Measurements from ENCODE around the gene MTSS2.

The MTSS2 gene

DNA sequence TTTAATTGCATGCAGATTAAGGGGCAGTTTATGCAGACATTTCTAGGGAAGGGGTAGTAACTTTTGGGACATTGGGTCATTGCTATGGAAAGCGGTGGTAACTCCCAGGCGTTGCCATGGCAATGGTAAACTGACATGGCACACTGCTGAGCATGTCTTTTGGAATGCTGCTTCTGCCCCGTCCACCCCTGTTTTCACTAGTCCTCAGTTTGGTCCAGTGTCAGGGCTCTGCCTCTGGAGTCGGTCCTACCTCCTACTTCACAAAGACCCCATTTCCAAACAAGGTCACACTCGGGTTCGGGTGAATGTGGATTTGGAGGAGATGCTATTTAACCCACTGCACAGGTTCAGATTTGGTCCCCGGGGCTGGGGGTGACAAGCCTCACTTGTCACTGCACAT is 36.6 kb downstream of the MTSS2 start:
- no peak overlapping the region for H3K23ac ChIP-seq (ENCODE audit: low read depth, low read length, poor library complexity)
- no peaks in the 10 kb centered on the region for H3K36me3 ChIP-seq (replicated peaks in 1 of 2; ENCODE audit: control insufficient read depth in 2 of 2, insufficient read depth in 2 of 2, low read length in 2 of 2)
- no peak overlapping the region for H4K91ac ChIP-seq (ENCODE audit: low read depth, low read length, poor library complexity)
- DNase-seq (ENCODE audit: low spot score): no peak
- H3K18ac ChIP-seq (ENCODE audit: low read length): no peak overlapping the region
- no peak overlapping the region for H2BK15ac ChIP-seq (ENCODE audit: low read length)
- no peak overlapping the region for H2AFZ ChIP-seq (ENCODE audit: low read length)
- no peak overlapping the region for H2BK12ac ChIP-seq (ENCODE audit: low read length)
- peaks cover 6 to 9% of the 10 kb centered on the region in 2 donors for H3K4me1 ChIP-seq (ENCODE audit: control insufficient read depth in 2 of 2, insufficient read depth in 1 of 2, low read depth in 1 of 2, low read length in 2 of 2)
- H3K4me2 ChIP-seq (ENCODE audit: insufficient read depth, low read length, poor library complexity, severe bottlenecking): no peak overlapping the region
- no peaks in the 10 kb centered on the region for H3K27me3 ChIP-seq (ENCODE audit: control insufficient read depth in 3 of 3, insufficient read depth in 3 of 3, low read depth in 1 of 3, low read length in 3 of 3)
- no peak overlapping the region for H3K4me3 ChIP-seq (ENCODE audit: low read length in 2 of 2)
- H3K79me1 ChIP-seq (ENCODE audit: low read depth, low read length): no peaks in the 10 kb centered on the region
- no peak overlapping the region for H2AK5ac ChIP-seq (ENCODE audit: low read depth, low read length)
- H3K9me3 ChIP-seq (replicated peaks in 1 of 2; ENCODE audit: control insufficient read depth in 2 of 2, insufficient read depth in 1 of 2, low read depth in 1 of 2, low read length in 2 of 2): peaks cover 2 to 11% of the 10 kb centered on the region in 2 donors
- no peak overlapping the region for H2BK120ac ChIP-seq (ENCODE audit: low read depth, low read length)
- no peak overlapping the region for H3K27ac ChIP-seq (replicated peaks; ENCODE audit: low read length)
- H3K4ac ChIP-seq (ENCODE audit: low read length): no peak overlapping the region
- no peak overlapping the region for H2BK5ac ChIP-seq (ENCODE audit: low read length)
- no CpG with 5 or more reads among the region's 7 CpGs for WGBS, 2 donors (ENCODE audit: extremely low coverage in 2 of 2, insufficient read length in 2 of 2, insufficient replicate concordance in 1 of 2)
- H3K9ac ChIP-seq (ENCODE audit: low read depth, low read length, poor library complexity): no peak overlapping the region
- H4K8ac ChIP-seq (ENCODE audit: low read depth, low read length): no peak overlapping the region
- H3K14ac ChIP-seq (ENCODE audit: low read length): no peak overlapping the region

DNA sequence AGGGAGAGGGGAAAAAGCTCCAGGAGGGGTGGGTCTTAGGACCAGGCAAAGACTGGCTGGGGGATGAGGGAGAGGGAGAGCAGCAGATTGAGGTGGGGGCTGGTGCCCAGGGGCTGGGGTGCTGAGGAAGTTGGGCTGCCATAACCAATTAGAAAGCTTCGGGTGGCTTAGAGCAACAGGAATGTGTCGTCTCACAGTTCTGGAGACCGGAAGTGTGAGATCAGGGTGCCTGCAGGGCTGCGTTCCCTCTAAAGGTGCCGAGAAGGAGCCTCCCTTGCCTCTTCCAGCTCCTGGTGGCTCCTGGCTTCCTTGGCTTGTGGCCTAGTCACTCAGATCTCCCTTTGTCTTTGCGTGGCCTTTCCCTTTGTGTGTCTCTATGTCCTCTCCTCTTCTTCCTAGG is 37.2 kb downstream of the MTSS2 start:
- no peak for DNase-seq (ENCODE audit: low spot score)
- H3K18ac ChIP-seq (ENCODE audit: low read length): no peak overlapping the region
- H3K27me3 ChIP-seq (ENCODE audit: control insufficient read depth in 3 of 3, insufficient read depth in 3 of 3, low read depth in 1 of 3, low read length in 3 of 3): no peaks in the 10 kb centered on the region

DNA sequence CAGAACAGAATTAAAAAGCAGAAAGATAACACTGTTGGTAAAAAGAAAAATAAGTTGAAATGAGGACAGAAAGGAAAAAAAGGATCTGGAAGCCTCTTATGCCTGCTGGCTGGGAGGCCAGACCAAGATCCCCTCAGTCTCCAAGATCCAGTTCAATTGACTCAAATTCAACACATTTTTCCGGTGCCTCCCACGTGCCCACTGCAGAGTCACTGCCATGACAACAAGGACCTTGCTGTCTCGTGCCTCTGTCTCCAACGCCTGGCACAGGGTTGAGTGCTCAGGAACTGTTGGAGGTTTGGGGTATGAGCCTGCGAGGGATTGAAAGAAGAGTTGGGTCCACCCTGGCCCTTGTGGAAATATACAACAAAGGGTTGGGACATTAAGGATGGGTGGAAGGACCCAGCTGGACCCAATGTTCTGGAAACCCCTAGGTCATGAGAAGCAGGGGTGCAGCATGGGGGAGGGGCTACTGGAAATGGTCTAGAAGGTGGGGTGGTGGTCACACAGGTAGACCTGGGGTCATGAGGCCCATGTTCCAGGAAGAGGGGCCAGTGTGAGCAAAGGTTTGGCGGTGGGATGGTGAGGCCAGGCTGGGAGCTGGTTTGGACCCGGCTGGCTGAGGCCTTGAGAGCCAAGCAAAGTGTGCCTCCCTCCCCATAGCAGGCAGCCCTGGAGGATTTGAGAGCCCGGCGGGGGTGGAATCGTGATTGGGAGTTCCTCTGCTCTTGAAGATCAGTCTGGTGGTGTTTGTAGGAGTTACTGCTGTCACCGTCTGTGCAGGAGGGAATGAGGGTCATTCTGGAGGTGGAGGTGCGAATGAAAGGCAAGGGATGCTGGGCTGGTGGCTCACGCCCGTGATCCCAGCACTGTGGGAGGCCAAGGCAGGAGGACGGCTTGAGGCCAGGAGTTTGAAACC is 38.2 kb downstream of the MTSS2 start:
- Histone ChIP-seq H2AK5ac (ENCODE audit: low read depth, low read length) (peak overlapping the region; percentile 2), H3K9me3 (replicated peaks in 1 of 2; ENCODE audit: control insufficient read depth in 2 of 2, insufficient read depth in 1 of 2, low read depth in 1 of 2, low read length in 2 of 2) (peaks cover 2 to 11% of the 10 kb centered on the region in 2 donors), H3K4me1 (ENCODE audit: control insufficient read depth in 2 of 2, insufficient read depth in 1 of 2, low read depth in 1 of 2, low read length in 2 of 2) (peaks cover 6 to 9% of the 10 kb centered on the region in 2 donors), H3K27me3 (ENCODE audit: control insufficient read depth in 3 of 3, insufficient read depth in 3 of 3, low read depth in 1 of 3, low read length in 3 of 3) (no peaks in the 10 kb centered on the region), H3K4ac (ENCODE audit: low read length) (no peak overlapping the region), H3K4me2 (ENCODE audit: insufficient read depth, low read length, poor library complexity, severe bottlenecking) (no peak overlapping the region), H3K14ac (ENCODE audit: low read length) (no peak overlapping the region), H3K36me3 (replicated peaks in 1 of 2; ENCODE audit: control insufficient read depth in 2 of 2, insufficient read depth in 2 of 2, low read length in 2 of 2) (no peaks in the 10 kb centered on the region), H3K18ac (ENCODE audit: low read length) (peak overlapping the region; percentile 8), H4K8ac (ENCODE audit: low read depth, low read length) (peak overlapping the region; percentile 23), H3K79me1 (ENCODE audit: low read depth, low read length) (no peaks in the 10 kb centered on the region), H2BK15ac (ENCODE audit: low read length) (no peak overlapping the region), H3K27ac (replicated peaks; ENCODE audit: low read length) (no peak overlapping the region), H3K9ac (ENCODE audit: low read depth, low read length, poor library complexity) (no peak overlapping the region), H4K91ac (ENCODE audit: low read depth, low read length, poor library complexity) (no peak overlapping the region), H3K23ac (ENCODE audit: low read depth, low read length, poor library complexity) (no peak overlapping the region), H3K4me3 (ENCODE audit: low read length in 2 of 2) (no peak overlapping the region), H2BK120ac (ENCODE audit: low read depth, low read length) (no peak overlapping the region), H2AFZ (ENCODE audit: low read length) (no peak overlapping the region), H2BK5ac (ENCODE audit: low read length) (no peak overlapping the region), H2BK12ac (ENCODE audit: low read length) (no peak overlapping the region)
- DNase-seq (ENCODE audit: low spot score): no peak
- WGBS, 2 donors (ENCODE audit: extremely low coverage in 2 of 2, insufficient read length in 2 of 2, insufficient replicate concordance in 1 of 2): no CpG with 5 or more reads among the region's 15 CpGs

More for the DNA sequence above, 37.2 kb downstream of the MTSS2 start:
- Histone ChIP-seq H4K8ac (ENCODE audit: low read depth, low read length) (no peak overlapping the region), H3K4ac (ENCODE audit: low read length) (no peak overlapping the region), H3K14ac (ENCODE audit: low read length) (no peak overlapping the region), H3K23ac (ENCODE audit: low read depth, low read length, poor library complexity) (no peak overlapping the region), H2BK5ac (ENCODE audit: low read length) (no peak overlapping the region), H2AFZ (ENCODE audit: low read length) (no peak overlapping the region), H2AK5ac (ENCODE audit: low read depth, low read length) (no peak overlapping the region), H2BK12ac (ENCODE audit: low read length) (no peak overlapping the region), H3K4me3 (ENCODE audit: low read length in 2 of 2) (no peak overlapping the region), H3K27ac (replicated peaks; ENCODE audit: low read length) (no peak overlapping the region), H3K4me2 (ENCODE audit: insufficient read depth, low read length, poor library complexity, severe bottlenecking) (no peak overlapping the region), H2BK120ac (ENCODE audit: low read depth, low read length) (no peak overlapping the region), H3K36me3 (replicated peaks in 1 of 2; ENCODE audit: control insufficient read depth in 2 of 2, insufficient read depth in 2 of 2, low read length in 2 of 2) (no peaks in the 10 kb centered on the region), H3K4me1 (ENCODE audit: control insufficient read depth in 2 of 2, insufficient read depth in 1 of 2, low read depth in 1 of 2, low read length in 2 of 2) (peaks cover 6 to 9% of the 10 kb centered on the region in 2 donors), H3K9ac (ENCODE audit: low read depth, low read length, poor library complexity) (no peak overlapping the region), H4K91ac (ENCODE audit: low read depth, low read length, poor library complexity) (no peak overlapping the region), H2BK15ac (ENCODE audit: low read length) (no peak overlapping the region), H3K9me3 (replicated peaks in 1 of 2; ENCODE audit: control insufficient read depth in 2 of 2, insufficient read depth in 1 of 2, low read depth in 1 of 2, low read length in 2 of 2) (peaks cover 2 to 11% of the 10 kb centered on the region in 2 donors), H3K79me1 (ENCODE audit: low read depth, low read length) (no peaks in the 10 kb centered on the region)
- WGBS, 2 donors (ENCODE audit: extremely low coverage in 2 of 2, insufficient read length in 2 of 2, insufficient replicate concordance in 1 of 2): no CpG with 5 or more reads among the region's 6 CpGs
